SKM-1 (cell line): Measurements from ENCODE around the gene ANKRD16.
"Not testable (repeated sequence)": the region's sequence is repeated elsewhere in the genome, so short reads cannot be mapped to it uniquely, and the experiment has no call there.

Experiments used
- DNase-seq: peaks from one replicate; lab custom pipeline; 2025; ENCODE audit not compliant: unreplicated experiment; lab: John Stamatoyannopoulos, UW

The ANKRD16 gene

DNA sequence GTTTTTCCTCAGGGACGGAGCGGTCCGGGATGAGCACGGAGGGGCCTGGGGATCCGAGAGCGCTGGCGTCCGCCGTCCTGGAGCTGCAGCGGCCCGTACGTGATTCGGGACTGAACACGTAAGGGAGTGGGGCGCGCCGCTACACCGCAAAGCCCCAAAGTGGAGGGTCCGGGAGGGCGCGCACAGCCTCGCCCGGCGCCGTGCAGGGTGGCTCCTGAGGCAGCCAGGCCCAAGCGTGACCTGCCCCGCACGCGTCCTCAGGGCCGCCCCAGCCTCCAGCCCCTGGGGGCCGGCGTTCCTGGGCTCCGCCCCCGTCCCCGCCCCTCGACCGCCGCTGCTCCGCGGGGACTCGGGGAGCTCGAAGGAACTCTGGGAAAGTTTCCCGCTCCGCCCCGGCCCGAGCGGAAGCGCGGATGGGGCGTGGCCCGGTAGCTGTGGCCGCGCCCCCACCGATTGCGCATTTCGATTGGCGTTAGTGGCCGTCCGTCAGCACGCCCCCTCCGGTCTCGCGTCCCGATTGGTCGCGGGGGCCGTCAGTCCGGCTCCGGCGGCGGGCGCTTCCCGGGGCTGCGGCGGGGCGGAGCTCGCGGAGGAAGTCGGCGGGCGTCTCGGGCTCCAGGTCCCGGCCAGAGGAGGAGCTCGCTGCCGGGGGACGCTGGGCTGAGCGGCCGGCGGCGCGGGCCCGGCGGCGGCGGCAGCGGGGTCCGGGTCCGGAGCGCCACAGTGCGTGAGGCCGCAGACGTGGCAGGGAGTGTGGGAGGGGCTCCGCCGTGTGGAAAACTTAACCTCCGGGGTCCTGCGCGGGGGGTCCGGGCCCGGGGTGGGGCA lies at the start of gene ANKRD16, which contains the start of gene FBH1:
Gene ANKRD16 (minus strand): TSS at position 270 of the 828 bp plus-strand sequence. CDS start 539 bp downstream, outside the sequence.
Gene FBH1 (plus strand): TSS at position 620 of the 828 bp plus-strand sequence. CDS start 103 bp downstream, at position 723.
- DNase-seq = peak; percentile 76

DNA sequence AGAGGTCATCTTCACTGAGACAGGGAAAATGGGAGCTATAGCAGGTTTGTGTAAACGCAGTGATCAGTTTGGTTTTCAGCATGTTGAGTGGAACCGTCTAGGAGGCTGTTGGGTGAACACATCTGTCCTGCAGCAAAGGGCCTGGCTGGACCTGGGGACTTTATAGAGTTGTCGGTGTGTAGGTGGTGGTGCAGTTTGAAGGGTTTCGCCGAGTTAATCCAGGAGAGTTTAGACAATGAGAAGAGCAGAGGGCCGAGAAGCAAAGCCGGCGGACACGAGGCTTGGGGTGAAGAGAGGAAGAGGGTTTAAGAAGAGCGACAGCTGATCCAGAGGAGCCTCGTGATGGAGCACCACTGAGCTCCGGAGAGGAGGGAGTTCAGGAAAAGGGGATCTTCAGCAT lies 48.6 kb upstream of the ANKRD16 start:
- no peak for DNase-seq

DNA sequence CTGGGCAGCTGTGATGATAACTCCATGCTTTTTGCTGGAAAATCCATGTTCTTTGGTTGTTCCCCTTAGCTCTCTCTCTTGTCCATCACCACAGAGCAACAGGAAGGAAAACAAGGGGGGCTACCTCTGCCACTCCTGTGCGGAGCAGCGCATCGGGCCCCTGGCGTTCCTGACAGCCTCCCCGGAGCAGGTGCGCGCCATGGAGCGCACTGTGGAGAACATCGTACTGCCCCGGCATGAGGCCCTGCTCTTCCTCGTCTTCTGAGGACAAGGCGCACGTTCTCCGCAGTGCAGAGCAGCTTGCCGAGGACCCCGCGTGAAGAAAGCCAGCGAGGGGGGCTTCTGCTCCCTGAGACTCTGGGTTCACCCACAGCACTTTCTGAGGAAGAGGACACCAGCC lies 47.3 kb upstream of the ANKRD16 start:
- DNase-seq = no peak

DNA sequence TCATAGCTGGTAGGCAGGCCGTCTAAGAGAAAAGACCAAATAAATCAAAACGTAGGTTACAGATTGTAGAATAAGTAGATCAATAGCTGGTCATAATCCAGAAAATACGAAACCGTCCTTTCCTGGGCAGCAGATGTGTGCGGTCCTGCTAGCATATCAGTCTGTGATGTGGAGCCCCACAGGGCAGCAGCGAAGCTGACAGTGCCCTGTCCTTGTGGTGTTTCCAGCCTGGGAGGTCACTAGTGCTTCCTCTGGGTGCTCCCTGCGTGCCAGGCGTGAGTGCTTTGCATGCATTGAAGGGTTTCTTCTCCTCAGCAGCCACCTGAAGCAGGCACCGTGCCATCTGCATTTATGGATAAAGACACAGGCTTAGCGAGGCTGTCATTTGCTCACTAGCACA lies 45.9 kb upstream of the ANKRD16 start:
- no peak for DNase-seq

DNA sequence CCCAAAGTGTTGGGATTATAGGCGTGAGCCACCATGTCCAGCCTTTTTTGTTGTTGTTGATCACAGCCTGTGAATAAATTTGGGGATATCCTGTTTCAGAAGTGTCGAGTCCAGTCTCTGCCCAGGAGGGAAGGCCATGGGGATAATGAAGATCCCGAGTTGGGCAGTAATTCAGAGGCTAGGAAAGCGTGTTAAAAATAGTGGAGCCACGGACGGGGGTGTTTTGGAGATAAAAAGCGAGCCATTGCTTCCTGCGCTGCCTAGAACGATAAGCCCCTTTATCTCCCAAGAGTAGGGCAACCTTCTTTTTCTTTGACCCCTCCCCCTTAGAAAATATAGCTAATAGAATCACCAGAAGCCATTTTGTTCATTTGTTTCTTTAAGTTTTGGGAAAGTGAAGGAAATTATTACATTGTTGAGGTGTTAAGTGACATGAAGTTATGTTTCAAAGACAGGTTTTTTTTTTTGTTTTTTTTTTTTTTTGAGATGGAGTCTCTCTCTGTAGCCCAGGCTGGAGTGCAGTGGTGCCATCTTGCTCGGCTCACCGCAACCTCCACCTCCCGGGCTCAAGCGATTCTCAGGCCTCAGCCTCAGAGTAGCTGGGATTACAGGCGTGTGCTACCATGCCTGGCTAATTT lies 44.3 kb upstream of the ANKRD16 start:
- DNase-seq = no peak

DNA sequence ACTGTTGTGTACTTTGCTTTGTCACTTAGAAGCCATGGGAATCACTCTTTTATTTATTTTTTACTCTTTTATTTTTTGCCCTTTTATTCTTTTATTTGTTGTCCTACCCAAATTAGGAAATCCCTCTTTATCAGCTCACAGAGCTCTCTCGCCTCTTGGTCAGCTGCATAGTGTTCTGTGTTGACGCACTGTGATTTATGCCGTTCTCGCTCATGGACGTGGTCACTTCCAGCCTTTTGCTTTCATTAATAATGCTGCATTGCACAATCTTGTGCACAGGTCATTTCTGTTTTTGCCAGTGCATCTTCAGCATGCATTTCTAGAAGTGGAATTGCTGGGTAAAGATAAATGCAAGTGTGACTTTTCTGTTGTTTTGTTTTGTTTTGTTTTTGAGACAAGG lies 42.7 kb upstream of the ANKRD16 start:
- DNase-seq = no peak

DNA sequence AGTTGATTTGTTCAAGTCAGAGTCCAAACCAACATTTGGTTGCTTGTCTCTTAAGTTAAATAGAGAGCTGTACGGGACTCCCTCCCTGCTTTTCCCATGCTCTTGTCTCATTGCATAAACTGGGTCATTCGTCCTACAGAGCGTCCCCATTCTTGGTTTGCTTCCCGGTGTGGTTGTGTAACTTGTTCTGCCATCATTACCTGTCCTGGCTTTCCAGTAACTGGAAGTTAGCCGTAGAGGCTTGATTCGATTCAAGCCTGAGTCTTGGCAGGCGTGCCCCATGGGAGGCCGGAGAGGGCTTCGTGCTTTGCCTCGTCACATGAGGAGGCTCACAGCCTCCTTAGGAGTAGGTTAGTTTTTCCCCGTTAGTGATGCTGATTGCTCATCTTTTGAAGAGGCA lies 40.6 kb upstream of the ANKRD16 start:
- DNase-seq = no peak

DNA sequence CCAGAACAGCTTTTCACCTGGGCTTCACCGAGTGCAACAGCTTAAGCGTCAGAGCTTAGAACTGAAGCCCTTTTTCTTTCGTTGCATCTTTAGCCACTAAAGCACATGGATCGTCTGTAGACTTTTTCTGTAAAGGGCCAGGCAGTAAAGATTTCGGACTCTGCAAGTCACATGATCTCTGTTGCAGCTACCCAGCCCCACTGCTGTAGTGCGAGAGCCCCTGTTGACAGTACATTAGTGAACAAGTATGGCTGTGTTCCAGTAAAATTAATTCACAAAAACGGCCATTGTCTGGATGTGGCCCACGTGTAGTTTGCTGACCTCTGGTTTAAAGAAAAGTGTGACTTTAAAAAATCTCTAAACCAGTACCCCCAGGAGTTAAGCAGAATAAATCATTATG lies 39.7 kb upstream of the ANKRD16 start:
- DNase-seq = no peak

DNA sequence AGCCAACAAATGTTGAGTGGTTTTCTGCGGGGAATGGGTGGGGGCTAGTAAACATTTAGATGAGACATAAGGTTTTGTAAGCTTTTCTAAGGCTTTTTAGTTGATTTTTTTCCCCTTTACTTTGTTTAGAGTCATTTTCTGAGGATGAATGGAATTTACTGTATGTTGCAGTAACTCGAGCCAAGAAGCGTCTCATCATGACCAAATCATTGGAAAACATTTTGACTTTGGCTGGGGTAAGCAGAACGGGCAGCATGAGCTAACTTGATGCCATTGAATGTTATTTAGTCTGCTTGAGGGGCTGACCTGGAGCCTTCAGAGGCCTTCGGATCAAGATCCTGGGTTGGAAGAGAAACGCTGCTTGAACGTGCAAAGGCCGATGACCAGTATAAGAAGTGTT lies 37.6 kb upstream of the ANKRD16 start:
- DNase-seq = no peak

DNA sequence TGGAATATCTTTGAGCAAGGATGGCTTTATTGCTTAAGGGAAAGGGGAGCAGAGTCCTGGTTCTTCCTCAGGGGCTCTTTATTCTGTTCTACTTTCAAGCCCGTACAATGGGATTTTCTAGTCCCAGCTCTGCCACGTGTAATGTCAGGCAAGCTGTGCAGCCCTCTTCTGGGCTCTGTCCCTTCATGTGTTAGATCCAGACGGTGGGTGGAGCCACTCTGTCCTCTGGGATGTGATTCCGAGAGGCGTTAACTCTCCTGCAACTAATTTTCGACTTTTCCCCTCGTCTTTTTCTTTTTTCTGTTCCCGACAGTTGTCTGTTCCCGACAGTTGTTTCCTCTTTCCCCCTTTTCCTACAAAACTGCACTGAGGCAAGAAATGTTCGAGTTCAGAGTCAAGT lies 35.2 kb upstream of the ANKRD16 start:
- no peak for DNase-seq

DNA sequence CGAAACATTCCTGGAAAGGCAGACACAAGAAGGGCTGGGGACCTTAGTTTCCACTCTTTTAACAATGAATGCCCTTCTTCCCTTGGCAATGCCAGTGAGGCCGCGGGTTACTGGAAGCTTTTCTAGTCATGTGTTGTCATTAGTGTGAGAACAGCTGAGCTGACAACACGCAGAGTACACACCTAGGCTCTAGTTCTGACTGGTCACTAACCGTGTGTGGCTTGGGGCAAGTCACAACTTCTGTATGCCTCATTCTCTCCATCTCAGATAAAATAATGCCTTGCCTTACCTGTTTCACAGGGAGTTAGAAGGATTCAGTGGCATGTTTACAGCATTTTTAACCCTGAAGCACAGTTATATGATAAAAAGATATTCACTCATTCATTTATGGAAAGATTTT lies 32.1 kb upstream of the ANKRD16 start:
- no peak for DNase-seq

DNA sequence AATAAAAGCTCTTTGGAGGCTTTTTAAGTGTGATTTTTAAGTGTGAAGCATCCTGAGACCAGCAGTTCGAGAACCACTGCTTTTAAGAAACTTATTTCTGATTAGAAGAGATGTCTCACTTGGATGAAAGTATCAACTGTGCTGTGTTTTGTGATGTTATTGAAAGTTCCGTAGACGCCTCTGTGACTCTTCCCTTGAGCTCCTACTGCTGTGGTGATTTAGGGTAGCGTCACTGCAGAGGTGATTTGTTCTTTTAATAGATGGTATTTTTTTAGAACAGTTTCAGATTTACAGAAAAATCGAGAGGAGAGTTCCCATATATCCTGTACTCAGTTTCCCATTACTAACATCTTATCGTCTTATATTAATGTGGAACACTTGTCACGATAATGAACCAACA lies 29.9 kb upstream of the ANKRD16 start:
- no peak for DNase-seq

DNA sequence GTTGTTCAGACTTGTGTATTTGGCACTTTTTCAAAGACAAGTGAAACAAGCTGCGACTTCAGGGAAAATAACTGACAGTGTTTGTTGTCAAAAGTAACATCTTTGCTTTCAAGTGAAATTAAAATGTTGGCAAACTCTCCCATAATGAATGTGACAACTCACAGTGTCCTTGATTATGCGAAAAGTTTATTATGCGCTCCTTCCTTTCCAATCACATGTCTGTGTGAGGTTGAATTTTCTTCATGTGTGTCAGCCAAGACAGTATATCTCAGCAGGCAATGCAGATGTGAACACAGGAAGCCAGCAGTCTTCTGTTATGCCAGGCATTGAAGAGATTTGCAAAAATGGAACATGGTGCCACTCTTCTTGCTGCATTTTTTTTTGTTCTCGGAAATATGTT lies 29.1 kb upstream of the ANKRD16 start:
- DNase-seq = no peak

DNA sequence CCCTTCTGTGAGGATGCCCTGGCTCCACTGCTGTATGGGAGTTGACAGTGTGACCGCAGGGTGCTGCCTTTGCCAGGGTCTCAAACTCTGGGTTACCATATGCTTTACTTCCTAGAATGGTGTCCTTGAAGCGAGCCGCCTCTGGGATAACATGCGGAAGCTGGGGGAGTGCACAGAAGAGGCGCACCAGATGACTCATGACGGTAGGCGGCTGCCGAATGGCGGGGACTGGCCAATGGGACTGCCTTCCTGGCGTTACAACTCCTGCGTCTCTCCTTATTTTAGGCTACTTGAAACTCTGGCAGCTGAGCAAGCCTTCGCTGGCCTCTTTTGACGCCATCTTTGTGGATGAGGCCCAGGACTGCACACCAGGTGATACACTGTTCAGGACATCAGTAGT lies 27.6 kb upstream of the ANKRD16 start:
- no peak for DNase-seq

DNA sequence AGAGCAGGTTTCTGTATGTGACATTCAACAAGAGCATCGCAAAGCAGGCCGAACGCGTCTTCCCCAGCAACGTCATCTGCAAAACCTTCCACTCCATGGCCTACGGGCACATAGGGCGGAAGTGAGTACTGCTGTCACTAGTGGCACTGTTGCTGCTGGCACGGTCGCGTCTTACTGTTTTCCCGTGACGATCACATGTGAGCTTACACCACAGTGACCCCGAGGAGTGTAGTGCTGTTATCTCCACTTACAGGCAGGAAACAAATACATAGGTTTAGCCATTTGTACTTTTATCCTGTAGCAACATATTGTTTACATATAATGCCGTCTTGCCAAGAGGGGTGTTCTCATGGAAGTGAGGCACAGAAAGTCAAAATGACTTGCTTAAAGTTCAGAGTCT lies 25.8 kb upstream of the ANKRD16 start:
- no peak for DNase-seq

DNA sequence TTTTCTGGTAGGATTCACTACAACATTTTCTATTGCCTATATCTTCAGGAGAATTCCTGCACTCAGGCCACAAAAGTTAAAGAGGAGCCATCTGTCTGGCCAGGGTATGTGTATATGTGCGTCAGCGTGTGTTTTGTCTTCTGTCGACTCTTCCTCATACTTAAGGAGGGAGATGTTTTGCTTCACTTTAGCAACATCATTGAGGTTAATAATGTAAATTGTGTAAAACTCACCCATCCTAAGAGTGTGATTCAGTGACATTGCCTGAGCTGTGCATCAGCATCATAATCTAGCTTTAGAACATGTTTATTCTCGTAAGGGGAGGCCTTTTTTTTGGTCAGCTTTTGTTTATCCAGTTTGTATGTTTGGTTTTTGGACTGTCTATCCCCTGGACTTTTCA lies 24.0 kb upstream of the ANKRD16 start:
- no peak for DNase-seq

DNA sequence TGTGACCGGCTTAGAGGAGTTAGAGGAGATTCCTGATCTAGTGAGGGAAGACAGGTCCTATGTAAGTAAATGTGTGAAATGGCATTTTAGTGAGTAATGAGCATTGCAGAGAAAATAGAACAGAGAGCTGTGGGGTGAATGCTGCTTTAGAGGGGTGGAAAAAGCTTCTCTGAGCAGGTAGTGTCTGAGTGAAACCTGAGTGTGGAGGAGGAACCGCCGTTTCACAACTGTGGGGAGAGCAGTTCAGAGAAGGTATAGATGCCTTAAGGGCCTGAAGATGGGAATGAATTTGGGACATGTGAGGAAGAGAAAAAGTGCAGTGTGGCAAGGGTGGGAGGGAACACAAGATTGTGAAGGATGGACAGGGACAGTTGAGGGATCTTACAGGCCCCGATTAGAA lies 22.0 kb upstream of the ANKRD16 start:
- DNase-seq = no peak

DNA sequence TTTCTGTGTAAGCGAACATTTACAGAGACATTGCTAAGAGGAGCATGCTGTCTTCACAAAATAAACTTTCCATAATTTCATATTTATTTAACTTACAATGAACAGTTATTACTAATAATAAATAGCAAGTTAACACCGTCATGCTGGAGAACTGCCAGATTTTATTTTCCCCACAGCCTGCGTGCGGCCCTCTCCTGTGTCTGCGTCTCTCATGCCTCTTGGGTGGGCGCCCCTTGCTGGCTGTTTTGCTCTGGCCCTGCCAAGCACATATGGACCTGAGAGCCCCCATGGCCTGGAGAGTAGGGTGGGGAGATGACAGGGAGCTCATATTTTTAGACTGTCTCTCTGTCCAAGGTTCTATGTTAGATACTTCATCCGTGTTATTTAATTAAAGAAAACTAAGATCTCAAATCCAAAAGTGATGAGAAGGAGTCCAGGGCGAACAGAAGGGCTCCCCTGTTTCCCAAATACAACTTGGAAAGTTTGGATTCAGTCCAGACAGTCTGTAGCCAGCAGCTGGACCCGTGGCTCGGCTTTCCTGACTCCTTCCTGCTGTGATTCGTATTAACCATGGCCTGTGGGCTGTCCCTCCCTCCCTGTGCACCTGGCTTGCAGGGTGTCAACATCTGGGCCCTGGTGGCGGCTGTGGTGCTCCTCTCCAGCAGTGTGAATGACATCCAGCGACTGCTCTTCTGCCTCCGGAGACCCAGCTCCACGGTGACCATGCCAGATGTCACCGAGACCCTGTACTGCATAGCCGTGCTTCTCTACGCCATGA lies 20.8 kb upstream of the ANKRD16 start:
- DNase-seq = no peak

DNA sequence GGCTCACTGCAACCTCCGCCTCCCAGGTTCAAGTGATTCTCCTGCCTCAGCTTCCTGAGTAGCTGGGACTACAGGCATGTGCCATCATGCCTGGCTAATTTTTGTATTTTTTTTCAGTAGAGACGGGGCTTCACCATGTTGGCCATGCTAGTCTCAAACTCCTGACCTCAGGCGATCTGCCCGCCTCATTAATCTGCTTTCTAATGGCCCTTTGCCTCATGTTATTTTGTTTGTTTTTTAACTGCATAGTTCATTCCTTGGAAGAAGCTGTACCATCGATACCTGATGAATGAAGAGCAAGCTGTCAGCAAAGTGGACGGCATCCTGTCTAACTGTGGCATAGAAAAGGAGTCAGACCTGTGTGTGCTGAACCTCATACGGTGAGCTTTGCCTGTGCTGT lies 19.0 kb upstream of the ANKRD16 start:
- DNase-seq = not testable (repeated sequence)

DNA sequence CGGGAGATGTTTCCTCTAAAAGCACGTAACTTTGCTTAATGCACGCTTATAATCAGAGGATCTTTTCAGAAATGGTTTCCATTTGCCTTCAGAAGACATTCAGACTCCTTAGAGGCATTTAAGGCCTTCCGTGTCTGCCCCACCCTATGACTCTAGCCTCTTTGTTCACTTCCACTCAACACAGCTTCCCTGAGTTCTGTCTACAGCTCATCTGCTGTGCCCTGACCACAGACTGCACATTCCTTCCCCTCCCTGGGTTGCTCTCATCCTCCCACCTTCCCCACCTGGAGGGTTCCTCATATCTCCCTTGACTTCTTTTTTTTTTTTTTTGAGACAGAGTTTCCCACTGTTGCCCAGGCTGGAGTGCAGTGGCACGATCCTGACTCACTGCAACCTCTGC lies 17.0 kb upstream of the ANKRD16 start:
- no peak for DNase-seq

DNA sequence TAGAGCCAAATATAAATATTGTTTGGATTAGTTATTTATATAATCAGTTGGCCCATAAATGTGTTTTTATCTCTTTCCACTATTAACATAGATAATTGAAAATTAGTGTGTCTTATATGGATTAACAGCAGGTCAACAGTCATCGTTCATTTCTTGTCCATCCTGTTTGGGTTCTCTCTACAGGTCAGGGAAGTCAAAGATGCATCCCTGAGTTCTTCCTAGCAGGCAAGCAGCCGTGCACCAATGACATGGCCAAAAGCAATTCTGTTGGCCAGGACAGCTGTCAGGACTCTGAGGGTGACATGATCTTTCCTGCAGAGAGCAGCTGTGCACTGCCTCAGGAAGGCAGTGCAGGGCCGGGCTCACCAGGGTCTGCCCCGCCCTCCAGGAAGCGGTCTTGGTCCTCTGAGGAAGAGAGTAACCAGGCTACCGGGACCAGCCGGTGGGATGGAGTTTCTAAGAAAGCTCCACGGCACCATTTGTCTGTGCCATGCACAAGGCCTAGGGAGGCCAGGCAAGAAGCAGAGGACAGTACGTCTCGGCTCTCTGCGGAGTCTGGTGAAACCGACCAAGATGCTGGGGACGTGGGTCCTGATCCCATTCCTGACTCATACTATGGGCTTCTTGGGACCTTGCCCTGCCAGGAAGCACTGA lies 16.3 kb upstream of the ANKRD16 start:
- no peak for DNase-seq
